GM12874 (cell line): ENCODE measurements around the gene ZBTB46.
A peak's percentile ranks its signal among the peaks of the same experiment; 100 is the strongest.

Source experiments
- CTCF ChIP-seq: IDR thresholded peaks from 2 replicates; pipeline ENCODE4 v1.5.1; 2011; ENCODE audit warnings: low read depth, mild to moderate bottlenecking, control low read depth, low read length, moderate library complexity; ENCODE audit not compliant: insufficient read depth

The ZBTB46 gene

GRCh38 chr20:63787302-63787701 is 43.8 kb downstream of the ZBTB46 start:
- TF ChIP-seq CTCF, result no peak

- no peak for TF ChIP-seq CTCF
Observed at GRCh38 chr20:63785691-63786131, 45.4 kb downstream of the ZBTB46 start.

GRCh38 chr20:63783970-63784369 is 47.1 kb downstream of the ZBTB46 start:
- TF ChIP-seq CTCF, result no peak

GRCh38 chr20:63782521-63782971 is 48.5 kb downstream of the ZBTB46 start:
- no peak for TF ChIP-seq CTCF

- no peak for TF ChIP-seq CTCF
Observed at GRCh38 chr20:63782051-63782471, 49.0 kb downstream of the ZBTB46 start.

GRCh38 chr20:63781181-63781580 is 49.9 kb downstream of the ZBTB46 start:
- TF ChIP-seq CTCF, result no peak

GRCh38 chr20:63778857-63779256 is 52.2 kb downstream of the ZBTB46 start:
- 0 out of 2 replicates have a peak, but pooled peaks have one; percentile 6 for TF ChIP-seq CTCF
